CD4-positive, CD25-positive, alpha-beta regulatory T cell (primary cell): ENCODE data around the gene SLC13A3. TPM values are rescaled to one million over a fixed set of nuclear protein-coding genes. Genes with fewer than 3 reads are reported as not detected.

Source experiments
- ATAC-seq, 2 donors: fragments of 150-1000 bp; cut with Tn5 transposase; one replicate each; pipeline ENCODE4 v1.10.0; 2021; ENCODE audit warnings: low read depth in 2 of 2, moderate number of reproducible peaks in 2 of 2, moderate library complexity in 1 of 2
- DNase-seq, 3 donors: peaks; one replicate each; pipeline versions ENCODE4 v3.0.0 to v3.0.0-alpha.2; 2012 to 2022; ENCODE audit warnings: mixed read lengths in 1 of 3
- H3K27ac ChIP-seq: one replicate; pipeline ENCODE4 v1.7.0; 2013; ENCODE audit warnings: mild to moderate bottlenecking, low read length; ENCODE audit not compliant: insufficient read depth, poor library complexity, severe bottlenecking
- H3K27me3 ChIP-seq: one replicate; pipeline ENCODE4 v1.7.0; 2013; ENCODE audit warnings: low read length; ENCODE audit not compliant: control insufficient read depth, insufficient read depth
- H3K36me3 ChIP-seq: one replicate; pipeline ENCODE4 v1.7.0; 2013; ENCODE audit warnings: mild to moderate bottlenecking, low read length, moderate library complexity; ENCODE audit not compliant: control insufficient read depth, insufficient read depth
- H3K4me1 ChIP-seq: 2 replicates; pipeline ENCODE4 v1.7.0; 2013; ENCODE audit warnings: mild to moderate bottlenecking, low read length; ENCODE audit not compliant: insufficient read depth, control insufficient read depth, poor library complexity, severe bottlenecking
- H3K4me3 ChIP-seq: one replicate; pipeline ENCODE4 v1.7.0; 2013; ENCODE audit warnings: low read depth, mild to moderate bottlenecking, low read length, moderate library complexity
- H3K9me3 ChIP-seq, 2 experiments: 1 replicate in 1 of 2; 2 replicates in 1 of 2; pipeline ENCODE4 v1.7.0; 2013; ENCODE audit warnings: low read length in 2 of 2, mild to moderate bottlenecking in 1 of 2, moderate library complexity in 1 of 2; ENCODE audit not compliant: control insufficient read depth in 2 of 2
- H3K27ac Mint-ChIP-seq, 3 donors: one replicate each; pipeline ENCODE4 v1.8.0; 2020 to 2022; ENCODE audit warnings: mild to moderate bottlenecking in 3 of 3, mixed read lengths in 3 of 3, moderate library complexity in 2 of 3
- H3K27me3 Mint-ChIP-seq: one replicate; pipeline ENCODE4 v1.8.0; 2022; ENCODE audit warnings: mild to moderate bottlenecking, mixed read lengths
- H3K36me3 Mint-ChIP-seq: one replicate; pipeline ENCODE4 v1.8.0; 2020; ENCODE audit warnings: mixed read lengths
- H3K4me1 Mint-ChIP-seq, 4 donors: one replicate each; pipeline ENCODE4 v1.8.0; 2020 to 2022; ENCODE audit warnings: mixed read lengths in 4 of 4, mild to moderate bottlenecking in 1 of 4
- H3K4me3 Mint-ChIP-seq, 4 donors: one replicate each; pipeline ENCODE4 v1.8.0; 2020 to 2022; ENCODE audit warnings: mild to moderate bottlenecking in 4 of 4, mixed read lengths in 4 of 4, moderate library complexity in 3 of 4
- H3K9me3 Mint-ChIP-seq, 7 donors: one replicate each; pipeline ENCODE4 v1.8.0; 2020 to 2022; ENCODE audit warnings: mixed read lengths in 7 of 7, mild to moderate bottlenecking in 3 of 7, moderate library complexity in 2 of 7
- polyA plus RNA-seq, 4 donors: library from polyadenylated mRNA; unstranded; fragments of 300-500 nt; fragmentation: Illumina TruSeq; gene quantifications; one replicate each; pipeline ENCODE4 v1.2.3, GENCODE V29; 2021
- total RNA-seq: library from RNA; stranded (reverse); gene quantifications from one replicate; pipeline ENCODE4 v1.2.3, GENCODE V29; 2022

SLC13A3 gene
- total and polyA plus RNA-seq, 5 donors from 2014 or later, result 0.67 TPM; not detected in 4

- H3K36me3 Mint-ChIP-seq, result no peaks in the 10 kb centered on the region
- H3K27ac Mint-ChIP-seq, result no peak overlapping the region
- no peak for DNase-seq
Observed at GRCh38 chr20:46606817-46607190, 44.5 kb downstream of the SLC13A3 start.

DNA sequence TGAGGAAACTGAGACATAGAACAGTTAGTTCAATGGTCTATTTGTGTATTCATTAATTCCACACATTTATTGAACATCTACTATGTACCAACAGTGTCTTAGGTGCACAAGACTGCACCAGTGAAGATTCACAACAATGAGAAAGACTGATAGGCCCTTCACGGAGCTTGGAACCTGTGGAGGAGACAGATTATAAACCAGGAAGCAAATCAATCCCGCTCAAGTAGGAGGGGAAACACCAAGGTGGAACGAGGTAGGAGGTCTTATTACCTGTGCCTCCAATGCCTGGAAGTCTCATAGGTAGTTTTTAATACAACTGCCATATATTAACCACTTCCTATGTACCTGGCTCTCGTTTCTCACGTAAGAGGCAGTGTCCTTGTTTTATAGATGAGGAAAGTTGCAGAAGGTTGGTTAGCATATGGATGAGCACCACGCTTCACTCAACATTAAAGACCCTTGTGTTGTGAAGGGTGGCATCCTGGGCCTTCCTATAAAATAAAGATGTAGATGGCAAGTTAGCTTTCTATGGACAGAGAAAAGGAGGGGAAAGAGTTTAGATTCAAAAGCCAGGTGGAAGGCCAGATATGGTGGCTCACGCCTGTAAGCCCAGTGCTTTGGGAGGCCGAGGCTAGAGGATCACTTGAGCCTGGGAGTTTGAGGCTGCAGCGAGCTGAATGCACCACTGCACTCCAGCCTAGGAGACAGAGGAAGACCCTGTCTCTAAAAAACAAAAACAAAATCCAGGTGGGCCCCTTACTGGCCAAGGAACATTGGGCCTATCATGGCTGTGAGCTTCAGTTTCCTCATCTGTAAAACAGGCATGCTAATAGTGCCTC is 45.1 kb downstream of the SLC13A3 start:
- H3K27me3 ChIP-seq, result no peaks in the 10 kb centered on the region
- no peaks in the 10 kb centered on the region for H3K9me3 ChIP-seq
- Mint-ChIP-seq H3K36me3 (no peaks in the 10 kb centered on the region), H3K9me3 (peaks cover 0 to 2% (median 0%) of the 10 kb centered on the region in 7 donors), H3K4me1 (no peaks in the 10 kb centered on the region), H3K27ac (no peak overlapping the region), H3K4me3 (no peak overlapping the region), H3K27me3 (peaks cover 7% of the 10 kb centered on the region)
- no peak overlapping the region for H3K4me3 ChIP-seq
- H3K36me3 ChIP-seq, result no peaks in the 10 kb centered on the region
- DNase-seq (no peak), ATAC-seq (no peak)
- H3K4me1 ChIP-seq, result no peaks in the 10 kb centered on the region
- H3K27ac ChIP-seq, result no peak overlapping the region

More at GRCh38 chr20:46606817-46607190, 44.5 kb downstream of the SLC13A3 start:
- Mint-ChIP-seq H3K9me3 (peaks cover 0 to 2% (median 0%) of the 10 kb centered on the region in 7 donors), H3K4me3 (no peak overlapping the region), H3K27me3 (peaks cover 4% of the 10 kb centered on the region), H3K4me1 (no peaks in the 10 kb centered on the region)
- H3K4me1 ChIP-seq, result no peaks in the 10 kb centered on the region
- H3K27ac ChIP-seq, result no peak overlapping the region
- H3K36me3 ChIP-seq, result no peaks in the 10 kb centered on the region
- H3K9me3 ChIP-seq, result no peaks in the 10 kb centered on the region
- no peak for ATAC-seq
- no peak overlapping the region for H3K4me3 ChIP-seq
- H3K27me3 ChIP-seq, result no peaks in the 10 kb centered on the region

DNA sequence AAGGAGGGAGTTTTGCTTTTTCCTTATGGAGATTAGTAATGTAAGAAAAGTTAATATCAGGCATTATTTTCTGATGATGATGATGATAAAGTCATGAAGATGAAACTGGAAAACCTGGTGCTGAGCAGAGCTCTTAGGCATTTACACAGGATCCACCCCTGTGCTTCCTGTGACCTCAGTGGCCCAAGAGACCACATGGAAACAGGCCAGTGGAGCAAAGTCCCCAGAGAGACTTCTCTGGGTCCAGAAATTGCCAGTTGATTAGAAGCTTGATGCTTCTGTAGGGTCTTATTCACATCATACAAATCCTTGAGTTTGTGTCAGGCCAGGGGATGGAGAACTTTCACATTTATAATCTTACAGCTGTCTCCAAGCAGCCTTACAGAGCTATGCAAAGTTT is 46.1 kb downstream of the SLC13A3 start:
- no peak overlapping the region for H3K4me3 ChIP-seq
- DNase-seq (no peak), ATAC-seq (no peak)
- no peaks in the 10 kb centered on the region for H3K9me3 ChIP-seq
- Mint-ChIP-seq H3K36me3 (no peaks in the 10 kb centered on the region), H3K27me3 (peaks cover 10% of the 10 kb centered on the region), H3K4me3 (no peak overlapping the region), H3K9me3 (peaks cover 0 to 2% (median 0%) of the 10 kb centered on the region in 7 donors), H3K4me1 (no peaks in the 10 kb centered on the region), H3K27ac (no peak overlapping the region)
- H3K27me3 ChIP-seq, result no peaks in the 10 kb centered on the region
- no peak overlapping the region for H3K27ac ChIP-seq
- H3K4me1 ChIP-seq, result no peaks in the 10 kb centered on the region
- no peaks in the 10 kb centered on the region for H3K36me3 ChIP-seq

- H3K36me3 Mint-ChIP-seq, result no peaks in the 10 kb centered on the region
- peaks cover 0 to 2% (median 0%) of the 10 kb centered on the region in 7 donors for H3K9me3 Mint-ChIP-seq
- H3K27ac ChIP-seq, result no peak overlapping the region
- no peak overlapping the region for H3K27ac Mint-ChIP-seq
- no peaks in the 10 kb centered on the region for H3K9me3 ChIP-seq
- H3K4me1 ChIP-seq, result no peaks in the 10 kb centered on the region
- ATAC-seq, result no peak
- H3K4me1 Mint-ChIP-seq, result no peaks in the 10 kb centered on the region
- H3K27me3 Mint-ChIP-seq, result peaks cover 10% of the 10 kb centered on the region
- no peaks in the 10 kb centered on the region for H3K36me3 ChIP-seq
- no peak overlapping the region for H3K4me3 Mint-ChIP-seq
- no peak for DNase-seq
- H3K4me3 ChIP-seq, result no peak overlapping the region
- H3K27me3 ChIP-seq, result no peaks in the 10 kb centered on the region
Observed at GRCh38 chr20:46604551-46605133, 46.6 kb downstream of the SLC13A3 start.

DNA sequence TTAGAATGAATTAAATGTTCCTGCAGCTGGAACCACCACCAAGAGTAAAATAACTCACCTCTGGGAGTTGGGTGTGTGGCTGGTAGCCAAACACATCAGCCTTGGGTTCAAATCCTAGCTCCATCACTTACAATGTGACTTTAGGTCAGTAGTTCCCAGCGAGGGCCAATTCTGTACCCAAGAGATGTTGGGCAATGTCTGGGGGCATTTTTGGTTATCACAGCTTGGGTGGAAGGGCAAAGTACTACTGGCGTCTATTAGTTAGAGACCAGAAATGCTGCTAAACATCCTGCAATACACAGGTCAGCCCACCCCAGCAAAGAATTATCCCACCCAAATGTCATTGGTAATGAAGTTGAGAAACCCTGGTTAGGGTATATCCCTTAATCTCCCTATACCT is 48.8 kb downstream of the SLC13A3 start:
- no peaks in the 10 kb centered on the region for H3K9me3 ChIP-seq
- no peaks in the 10 kb centered on the region for H3K36me3 Mint-ChIP-seq
- H3K4me1 Mint-ChIP-seq, result no peaks in the 10 kb centered on the region

DNA sequence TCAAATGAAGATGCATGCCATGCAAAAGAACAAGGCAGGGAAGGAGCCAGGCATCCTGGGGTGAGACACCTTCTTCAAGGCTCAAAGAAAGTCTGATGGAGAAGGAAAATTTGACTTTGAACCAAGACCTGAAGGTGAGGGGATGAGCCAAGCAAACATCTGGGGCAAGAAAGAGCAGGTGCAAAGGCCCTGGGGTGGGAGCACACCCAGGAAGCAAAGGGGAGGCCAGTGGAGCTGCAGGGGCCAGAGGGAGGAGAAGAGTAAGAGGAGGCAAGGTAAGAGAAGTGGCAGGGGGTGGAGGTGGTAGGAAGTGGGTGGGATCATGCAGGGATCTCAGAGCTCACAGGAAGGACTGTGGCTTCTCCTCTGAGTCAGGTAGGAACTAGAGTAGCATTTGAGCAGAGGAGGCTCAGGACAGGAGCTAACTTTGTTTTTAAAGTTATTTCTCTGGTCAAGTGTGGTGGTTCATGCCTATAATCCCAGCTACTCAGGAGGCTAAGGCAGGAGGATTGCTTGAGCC is 49.6 kb downstream of the SLC13A3 start:
- Histone ChIP-seq H3K27ac (no peak overlapping the region), H3K36me3 (no peaks in the 10 kb centered on the region), H3K4me1 (no peaks in the 10 kb centered on the region), H3K27me3 (no peaks in the 10 kb centered on the region), H3K9me3 (no peaks in the 10 kb centered on the region), H3K4me3 (no peak overlapping the region)
- peaks cover 20% of the 10 kb centered on the region for H3K27me3 Mint-ChIP-seq
- H3K27ac Mint-ChIP-seq, result no peak overlapping the region
- H3K4me3 Mint-ChIP-seq, result no peak overlapping the region
- H3K9me3 Mint-ChIP-seq, result peaks cover 0 to 2% (median 0%) of the 10 kb centered on the region in 7 donors
- DNase-seq (no peak), ATAC-seq (no peak)
- H3K36me3 Mint-ChIP-seq, result no peaks in the 10 kb centered on the region
- no peaks in the 10 kb centered on the region for H3K4me1 Mint-ChIP-seq

More for the DNA sequence above, 48.8 kb downstream of the SLC13A3 start:
- no peak overlapping the region for H3K27ac Mint-ChIP-seq
- H3K27me3 Mint-ChIP-seq, result peaks cover 20% of the 10 kb centered on the region
- Histone ChIP-seq H3K36me3 (no peaks in the 10 kb centered on the region), H3K27me3 (no peaks in the 10 kb centered on the region), H3K4me3 (no peak overlapping the region), H3K27ac (no peak overlapping the region), H3K4me1 (no peaks in the 10 kb centered on the region)
- peaks cover 0 to 2% (median 0%) of the 10 kb centered on the region in 7 donors for H3K9me3 Mint-ChIP-seq
- no peak for ATAC-seq
- no peak for DNase-seq
- no peak overlapping the region for H3K4me3 Mint-ChIP-seq

GRCh38 chr20:46600286-46600752 is 50.9 kb downstream of the SLC13A3 start:
- no peak overlapping the region for H3K4me3 Mint-ChIP-seq
- Histone ChIP-seq H3K9me3 (no peaks in the 10 kb centered on the region), H3K36me3 (no peaks in the 10 kb centered on the region), H3K27ac (no peak overlapping the region), H3K4me1 (no peaks in the 10 kb centered on the region), H3K4me3 (no peak overlapping the region), H3K27me3 (peaks cover 3% of the 10 kb centered on the region)
- ATAC-seq, result no peak
- H3K36me3 Mint-ChIP-seq, result no peaks in the 10 kb centered on the region
- H3K9me3 Mint-ChIP-seq, result peaks cover 0 to 1% (median 0%) of the 10 kb centered on the region in 7 donors
- H3K27me3 Mint-ChIP-seq, result peaks cover 20% of the 10 kb centered on the region
- no peak for DNase-seq
- H3K27ac Mint-ChIP-seq, result no peak overlapping the region
- no peaks in the 10 kb centered on the region for H3K4me1 Mint-ChIP-seq
